ENCODE results near the gene STUM. TPM values are rescaled to one million over a fixed set of nuclear protein-coding genes. Genes with fewer than 3 reads are reported as not detected.

The STUM gene
- total RNA-seq, 1 donor from 2014 or later = 0.85 TPM

GRCh38 chr1:226545836-226546596 lies 2.5 kb upstream of the STUM start:
- peak overlapping the region; percentile 66 for H3K27ac ChIP-seq (replicated peaks)
- intact Hi-C loops (cut with micrococcal nuclease) = loop anchor here (10.0 kb wide), 1 partner anchor 59 kb away; no protein-coding TSS in a partner anchor
- TF ChIP-seq CTCF (IDR thresholded peaks at IDR 0.05; ENCODE audit: borderline replicate concordance) = no peak
- peak; percentile 60 for DNase-seq
- H3K36me3 ChIP-seq = no peaks in the 10 kb centered on the region
- H3K27me3 ChIP-seq (ENCODE audit: low read depth) = peaks cover 22% of the 10 kb centered on the region
- H3K9me3 ChIP-seq (replicated peaks) = no peaks in the 10 kb centered on the region
- H3K4me1 ChIP-seq = peaks cover 82% of the 10 kb centered on the region
- H3K4me3 ChIP-seq = no peak overlapping the region

GRCh38 chr1:226546926-226547325 lies 1.6 kb upstream of the STUM start:
- no peaks in the 10 kb centered on the region for H3K9me3 ChIP-seq (replicated peaks)
- peaks cover 76% of the 10 kb centered on the region for H3K4me1 ChIP-seq
- no peak for DNase-seq
- TF ChIP-seq CTCF (IDR thresholded peaks at IDR 0.05; ENCODE audit: borderline replicate concordance) = no peak
- peaks cover 22% of the 10 kb centered on the region for H3K27me3 ChIP-seq (ENCODE audit: low read depth)
- peak overlapping the region; percentile 66 for H3K27ac ChIP-seq (replicated peaks)
- no peak overlapping the region for H3K4me3 ChIP-seq
- no peaks in the 10 kb centered on the region for H3K36me3 ChIP-seq
- intact Hi-C loops (cut with micrococcal nuclease) = loop anchor here (10.0 kb wide), 1 partner anchor 58 kb away; no protein-coding TSS in a partner anchor

- peak overlapping the region; percentile 72 for H3K4me3 ChIP-seq
- H3K9me3 ChIP-seq (replicated peaks) = no peaks in the 10 kb centered on the region
- intact Hi-C loops (cut with micrococcal nuclease) = loop anchor here (10.0 kb wide), 1 partner anchor 57 kb away; no protein-coding TSS in a partner anchor
- peak; percentile 93 for TF ChIP-seq CTCF (IDR thresholded peaks at IDR 0.05; ENCODE audit: borderline replicate concordance)
- DNase-seq = peak; percentile 77
- no peaks in the 10 kb centered on the region for H3K36me3 ChIP-seq
- H3K27ac ChIP-seq (replicated peaks) = peak overlapping the region; percentile 55
- peaks cover 22% of the 10 kb centered on the region for H3K27me3 ChIP-seq (ENCODE audit: low read depth)
- H3K4me1 ChIP-seq = peaks cover 67% of the 10 kb centered on the region
Observed at GRCh38 chr1:226547754-226548191, 791 bp upstream of the STUM start.

GRCh38 chr1:226549094-226549936 lies 751 bp downstream of the STUM start:
- Histone ChIP-seq H3K27ac (replicated peaks) (peak overlapping the region; percentile 55), H3K36me3 (no peaks in the 10 kb centered on the region), H3K9me3 (replicated peaks) (no peaks in the 10 kb centered on the region), H3K4me3 (peak overlapping the region; percentile 72), H3K4me1 (peaks cover 55% of the 10 kb centered on the region), H3K27me3 (ENCODE audit: low read depth) (peaks cover 22% of the 10 kb centered on the region)
- TF ChIP-seq CTCF (IDR thresholded peaks at IDR 0.05; ENCODE audit: borderline replicate concordance) = no peak
- intact Hi-C loops (cut with micrococcal nuclease) = loop anchor here (10.0 kb wide), 1 partner anchor 55 kb away; no protein-coding TSS in a partner anchor
- DNase-seq = no peak

- Histone ChIP-seq H3K4me3 (peak overlapping the region; percentile 72), H3K9me3 (replicated peaks) (no peaks in the 10 kb centered on the region), H3K4me1 (peaks cover 49% of the 10 kb centered on the region), H3K27me3 (ENCODE audit: low read depth) (peaks cover 22% of the 10 kb centered on the region), H3K27ac (replicated peaks) (peak overlapping the region; percentile 55), H3K36me3 (no peaks in the 10 kb centered on the region)
- peak; percentile 34 for TF ChIP-seq CTCF (IDR thresholded peaks at IDR 0.05; ENCODE audit: borderline replicate concordance)
- intact Hi-C loops (cut with micrococcal nuclease) = loop anchor here (10.0 kb wide), 1 partner anchor 55 kb away; no protein-coding TSS in a partner anchor
- peak; percentile 50 for DNase-seq
Observed at GRCh38 chr1:226549937-226550671, 1.5 kb downstream of the STUM start.
